Smooth muscle cell (in vitro differentiated cells): ENCODE measurements around the gene DYNC1I1. TPM values are rescaled to one million over a fixed set of nuclear protein-coding genes. Genes with fewer than 3 reads are reported as not detected.

Experiments
- DNase-seq: peaks from one replicate; lab custom pipeline; 2025; ENCODE audit not compliant: unreplicated experiment; lab: John Stamatoyannopoulos, UW
- H2AFZ ChIP-seq: fragments of 200-600 bp; sonication (generic); 2 replicates; pipeline ENCODE4 v1.6.0; 2016; ENCODE audit warnings: antibody characterized with exemption, low read depth, mild to moderate bottlenecking
- H3F3A ChIP-seq: fragments of 200-600 bp; sonication (generic); 2 replicates; pipeline ENCODE4 v1.6.0; 2017; ENCODE audit warnings: antibody characterized with exemption, low read depth
- H3K27ac ChIP-seq: fragments of 200-600 bp; sonication (generic); 2 replicates; pipeline ENCODE4 v1.5.1; 2016; ENCODE audit warnings: low read depth, mild to moderate bottlenecking
- H3K27me3 ChIP-seq: fragments of 200-600 bp; sonication (generic); 2 replicates; pipeline ENCODE4 v1.6.1; 2016; ENCODE audit warnings: low read depth, mild to moderate bottlenecking
- H3K36me3 ChIP-seq: fragments of 200-600 bp; sonication (generic); 2 replicates; pipeline ENCODE4 v1.5.1; 2016; ENCODE audit warnings: low read depth
- H3K4me1 ChIP-seq: fragments of 200-600 bp; sonication (generic); 2 replicates; pipeline ENCODE4 v1.5.1; 2016; ENCODE audit warnings: low read depth
- H3K4me2 ChIP-seq: fragments of 200-600 bp; sonication (generic); 2 replicates; pipeline ENCODE4 v1.6.0; 2016; ENCODE audit warnings: mild to moderate bottlenecking
- H3K4me3 ChIP-seq: fragments of 200-600 bp; sonication (generic); 2 replicates; pipeline ENCODE4 v1.5.1; 2016; ENCODE audit warnings: mild to moderate bottlenecking
- H3K79me2 ChIP-seq: fragments of 200-600 bp; sonication (generic); 2 replicates; pipeline ENCODE4 v1.6.0; 2016; ENCODE audit warnings: low read depth, mild to moderate bottlenecking
- H3K9ac ChIP-seq: fragments of 200-600 bp; sonication (generic); 2 replicates; pipeline ENCODE4 v1.6.0; 2016; ENCODE audit warnings: low read depth
- H3K9me3 ChIP-seq: fragments of 200-600 bp; sonication (generic); replicated peaks from 2 replicates; pipeline ENCODE4 v1.5.1; 2016; ENCODE audit warnings: low read depth
- H4K20me1 ChIP-seq: fragments of 200-600 bp; sonication (generic); 2 replicates; pipeline ENCODE4 v1.6.0; 2016; ENCODE audit warnings: low read depth
- WGBS: methylation state at CpG from one replicate; pipeline ENCODE4 v1.1.7; 2016; ENCODE audit warnings: low lambda C conversion rate; 5-methylcytosine and 5-hydroxymethylcytosine counted together
- polyA plus RNA-seq: library from polyadenylated mRNA; unstranded; fragments of >200 nt; fragmentation: Nextera tagmentation; extraction: Ambion mirVana; gene quantifications from 2 replicates; pipeline ENCODE4 v1.2.1, GENCODE V29; 2016
- total RNA-seq: library from RNA; depleted of rRNA; stranded (reverse); fragments of >200 nt; gene quantifications from 2 replicates; pipeline ENCODE4 v1.2.3, GENCODE V29; 2014
- TF ChIP-seq, protein P1 (sequence below): fragments of 200-600 bp; sonication (generic); IDR thresholded peaks from 2 replicates; pipeline ENCODE4 v1.5.1; 2017; ENCODE audit warnings: borderline replicate concordance, mild to moderate bottlenecking, antibody characterized with exemption; ENCODE audit not compliant: insufficient read depth, poor library complexity, severe bottlenecking

DYNC1I1 gene
- total and polyA plus RNA-seq, 2 experiments from 2014 or later, result 1.1 to 2.4 TPM

- no peaks in the 10 kb centered on the region for H3K79me2 ChIP-seq
- H3K4me1 ChIP-seq, result no peaks in the 10 kb centered on the region
- H3K4me2 ChIP-seq, result no peak overlapping the region
- H4K20me1 ChIP-seq, result no peaks in the 10 kb centered on the region
- no peak overlapping the region for H3K4me3 ChIP-seq
- H3F3A ChIP-seq, result no peaks in the 10 kb centered on the region
- whole genome bisulfite sequencing, result 93% methylated on average over 3 of the region's 3 CpGs
- H3K27ac ChIP-seq, result no peak overlapping the region
- no peaks in the 10 kb centered on the region for H3K36me3 ChIP-seq
- no peaks in the 10 kb centered on the region for H3K27me3 ChIP-seq
- no peak for DNase-seq
- no peak overlapping the region for H3K9ac ChIP-seq
- no peaks in the 10 kb centered on the region for H3K9me3 ChIP-seq
- no peak overlapping the region for H2AFZ ChIP-seq
- TF ChIP-seq, protein P1, sequence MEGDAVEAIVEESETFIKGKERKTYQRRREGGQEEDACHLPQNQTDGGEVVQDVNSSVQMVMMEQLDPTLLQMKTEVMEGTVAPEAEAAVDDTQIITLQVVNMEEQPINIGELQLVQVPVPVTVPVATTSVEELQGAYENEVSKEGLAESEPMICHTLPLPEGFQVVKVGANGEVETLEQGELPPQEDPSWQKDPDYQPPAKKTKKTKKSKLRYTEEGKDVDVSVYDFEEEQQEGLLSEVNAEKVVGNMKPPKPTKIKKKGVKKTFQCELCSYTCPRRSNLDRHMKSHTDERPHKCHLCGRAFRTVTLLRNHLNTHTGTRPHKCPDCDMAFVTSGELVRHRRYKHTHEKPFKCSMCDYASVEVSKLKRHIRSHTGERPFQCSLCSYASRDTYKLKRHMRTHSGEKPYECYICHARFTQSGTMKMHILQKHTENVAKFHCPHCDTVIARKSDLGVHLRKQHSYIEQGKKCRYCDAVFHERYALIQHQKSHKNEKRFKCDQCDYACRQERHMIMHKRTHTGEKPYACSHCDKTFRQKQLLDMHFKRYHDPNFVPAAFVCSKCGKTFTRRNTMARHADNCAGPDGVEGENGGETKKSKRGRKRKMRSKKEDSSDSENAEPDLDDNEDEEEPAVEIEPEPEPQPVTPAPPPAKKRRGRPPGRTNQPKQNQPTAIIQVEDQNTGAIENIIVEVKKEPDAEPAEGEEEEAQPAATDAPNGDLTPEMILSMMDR, result no peak
These were observed 317.2 kb downstream of the DYNC1I1 start for GRCh38 chr7:96089511-96089910.

- Histone ChIP-seq H3K4me1 (no peaks in the 10 kb centered on the region), H3K27ac (no peak overlapping the region), H2AFZ (no peak overlapping the region), H3K79me2 (no peaks in the 10 kb centered on the region), H3F3A (no peaks in the 10 kb centered on the region), H3K4me3 (no peak overlapping the region), H3K36me3 (no peaks in the 10 kb centered on the region), H3K9me3 (no peaks in the 10 kb centered on the region), H3K9ac (no peak overlapping the region), H3K27me3 (no peaks in the 10 kb centered on the region), H4K20me1 (no peaks in the 10 kb centered on the region), H3K4me2 (no peak overlapping the region)
- 82% methylated on average over 6 of the region's 6 CpGs for WGBS
- TF ChIP-seq, protein P1, result no peak
- no peak for DNase-seq
These were observed 318.4 kb downstream of the DYNC1I1 start for GRCh38 chr7:96090756-96091155.

DNA sequence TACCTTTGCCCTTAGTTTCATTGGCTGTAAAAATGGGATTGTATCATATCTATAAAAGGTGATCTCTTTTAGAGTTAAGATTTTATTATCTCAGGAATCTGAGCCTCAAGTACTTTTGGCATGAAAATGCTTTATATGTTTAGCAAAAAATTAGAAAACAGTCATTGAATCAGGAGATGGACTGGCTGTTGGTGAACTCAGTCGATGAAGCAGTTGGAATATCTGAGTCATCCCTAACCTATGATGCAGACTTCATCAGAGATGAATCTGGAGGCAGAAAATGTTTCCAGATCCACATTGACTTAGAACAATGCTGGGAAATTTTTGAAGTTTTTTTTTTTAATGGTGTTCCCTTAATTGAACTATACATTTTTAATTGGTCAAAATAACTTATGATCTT is 321.1 kb downstream of the DYNC1I1 start:
- Histone ChIP-seq H3K79me2 (no peaks in the 10 kb centered on the region), H2AFZ (no peak overlapping the region), H3K4me1 (no peaks in the 10 kb centered on the region), H4K20me1 (no peaks in the 10 kb centered on the region), H3K36me3 (no peaks in the 10 kb centered on the region), H3K4me3 (no peak overlapping the region), H3K27me3 (no peaks in the 10 kb centered on the region), H3K9me3 (no peaks in the 10 kb centered on the region), H3K4me2 (no peak overlapping the region), H3F3A (no peaks in the 10 kb centered on the region), H3K9ac (no peak overlapping the region), H3K27ac (no peak overlapping the region)
- no peak for DNase-seq
- WGBS, result 26% methylated on average over 1 of the region's 1 CpG
- TF ChIP-seq, protein P1, result no peak

DNA sequence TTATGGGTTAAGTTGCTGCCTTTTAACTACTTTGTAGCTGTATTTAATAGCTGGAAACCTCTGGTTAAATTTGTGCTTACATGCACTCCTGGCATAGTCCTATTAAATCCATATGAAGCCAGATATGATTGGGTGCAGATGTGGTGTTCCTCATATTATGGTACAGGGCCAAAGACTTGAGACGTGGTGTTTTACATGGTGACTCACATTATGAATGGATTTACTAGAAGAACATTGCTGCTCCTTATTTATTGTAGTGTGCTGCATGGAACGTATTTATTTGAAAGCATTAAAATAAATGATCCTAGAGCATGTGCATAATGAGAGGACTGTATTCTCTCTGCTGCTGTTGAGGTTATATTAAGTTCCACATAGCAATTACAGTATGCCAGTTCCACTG is 325.5 kb downstream of the DYNC1I1 start:
- H2AFZ ChIP-seq, result no peak overlapping the region
- 63% methylated on average over 2 of the region's 2 CpGs for WGBS
- no peak for DNase-seq
- H3K27ac ChIP-seq, result no peak overlapping the region
- TF ChIP-seq, protein P1, result no peak
- no peak overlapping the region for H3K4me3 ChIP-seq
- no peaks in the 10 kb centered on the region for H3K9me3 ChIP-seq
- no peaks in the 10 kb centered on the region for H4K20me1 ChIP-seq
- no peaks in the 10 kb centered on the region for H3F3A ChIP-seq
- H3K4me1 ChIP-seq, result no peaks in the 10 kb centered on the region
- H3K9ac ChIP-seq, result no peak overlapping the region
- no peaks in the 10 kb centered on the region for H3K27me3 ChIP-seq
- H3K36me3 ChIP-seq, result no peaks in the 10 kb centered on the region
- no peaks in the 10 kb centered on the region for H3K79me2 ChIP-seq
- H3K4me2 ChIP-seq, result no peak overlapping the region
